ENCODE data around the gene PAPOLG. TPM values are rescaled to one million over a fixed set of nuclear protein-coding genes. Genes with fewer than 3 reads are reported as not detected.

PAPOLG gene
- total and polyA plus RNA-seq, 2 donors (not counting 3 experiments of a cell fraction or from before 2014, with no cell fraction given), result 4.2 to 14.9 TPM

DNA sequence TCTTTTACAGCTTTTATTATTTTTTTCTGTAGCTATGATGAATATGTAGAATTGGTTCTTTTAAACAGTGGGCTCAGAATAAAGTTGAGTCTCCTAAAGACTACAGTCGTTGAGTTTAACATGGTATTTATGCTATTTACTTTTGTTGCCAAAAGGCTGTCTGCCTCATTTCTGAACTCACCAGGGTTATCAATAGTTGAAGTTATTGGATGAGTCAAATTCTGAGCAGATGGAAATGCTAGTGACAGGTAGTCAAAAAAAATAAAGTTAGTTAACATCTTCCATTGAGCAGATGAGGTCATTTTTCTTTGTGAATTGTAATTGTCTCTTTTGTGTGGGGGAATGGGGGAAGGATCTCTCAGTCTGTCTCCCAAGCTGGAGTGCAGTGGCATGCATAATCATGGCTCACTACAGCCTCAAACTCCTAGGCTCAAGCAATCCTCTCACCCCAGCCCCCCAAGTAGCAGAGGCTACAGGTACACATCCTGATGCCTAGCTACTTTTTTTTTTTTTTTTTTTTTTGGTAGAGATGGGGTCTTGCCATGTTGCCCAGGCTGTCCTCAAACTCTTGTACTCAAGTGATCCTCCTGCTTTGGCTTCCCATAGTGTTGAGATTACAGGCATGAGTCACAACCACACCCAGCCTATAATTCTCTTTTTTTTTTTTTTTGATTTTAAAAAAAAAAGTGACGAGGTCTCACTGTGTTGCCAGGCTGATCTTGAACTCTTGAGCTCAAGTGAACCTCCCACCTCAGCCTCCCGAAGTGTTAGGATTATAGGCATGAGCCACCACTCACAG lies 8.9 kb downstream of the PAPOLG start:
- Histone ChIP-seq H4K20me1 (replicated peaks; ENCODE audit: control insufficient read depth, extremely low read depth, insufficient read depth, low read length) (no peaks in the 10 kb centered on the region), H3K27me3 (ENCODE audit: control insufficient read depth in 2 of 2, insufficient read depth in 2 of 2, low read length in 2 of 2) (no peaks in the 10 kb centered on the region), H3K79me2 (ENCODE audit: control insufficient read depth, insufficient read depth, low read length) (peaks cover 5% of the 10 kb centered on the region), H3K4me3 (replicated peaks in 1 of 3; ENCODE audit: insufficient read depth in 1 of 3, low read depth in 1 of 3, low read length in 3 of 3) (no peak overlapping the region), H3K9me1 (replicated peaks; ENCODE audit: control insufficient read depth, extremely low read depth, insufficient read depth, low read length) (no peaks in the 10 kb centered on the region), H3K9me3 (replicated peaks; ENCODE audit: control insufficient read depth, insufficient read depth, low read length) (no peaks in the 10 kb centered on the region), H3K4me2 (ENCODE audit: insufficient read depth, low read length) (no peak overlapping the region), H3K9ac (replicated peaks; ENCODE audit: extremely low read depth, insufficient read depth, low read length) (no peak overlapping the region), H3K36me3 (ENCODE audit: control insufficient read depth in 2 of 2, extremely low read depth in 1 of 2, insufficient read depth in 2 of 2, low read length in 2 of 2) (peaks cover 17 to 21% of the 10 kb centered on the region in 2 experiments), H3K27ac (ENCODE audit: insufficient read depth, low read depth, low read length) (no peak overlapping the region), H3K4me1 (ENCODE audit: control insufficient read depth, extremely low read depth, insufficient read depth, low read length) (no peaks in the 10 kb centered on the region), H2AFZ (ENCODE audit: low read depth, low read length) (no peak overlapping the region)
- ChIA-PET CTCF (no interaction called here), POLR2A (no interaction called here)
- FAIRE-seq, result no peak
- DNase-seq (ENCODE audit: low read depth, low spot score), result no peak
- TF ChIP-seq MYC (IDR thresholded peaks at IDR 0.05; ENCODE audit: low read depth, low read length), result no peak
- intact Hi-C loops (cut with micrococcal nuclease) (no loop called here), dilution Hi-C loops (cut with MboI; ENCODE audit: extremely low pct_ligation_motif_present, low sequenced_read_pairs) (no loop called here)
- BruUV-seq (replicated peaks), result no TSS peak

- Histone ChIP-seq H3K79me2 (ENCODE audit: control insufficient read depth, insufficient read depth, low read length) (peaks cover 5% of the 10 kb centered on the region), H4K20me1 (replicated peaks; ENCODE audit: control insufficient read depth, extremely low read depth, insufficient read depth, low read length) (no peaks in the 10 kb centered on the region), H3K9me3 (replicated peaks; ENCODE audit: control insufficient read depth, insufficient read depth, low read length) (no peaks in the 10 kb centered on the region), H3K4me2 (ENCODE audit: insufficient read depth, low read length) (no peak overlapping the region), H3K4me3 (replicated peaks in 1 of 3; ENCODE audit: insufficient read depth in 1 of 3, low read depth in 1 of 3, low read length in 3 of 3) (no peak overlapping the region), H2AFZ (ENCODE audit: low read depth, low read length) (no peak overlapping the region), H3K27me3 (ENCODE audit: control insufficient read depth in 2 of 2, insufficient read depth in 2 of 2, low read length in 2 of 2) (no peaks in the 10 kb centered on the region), H3K9ac (replicated peaks; ENCODE audit: extremely low read depth, insufficient read depth, low read length) (no peak overlapping the region), H3K27ac (ENCODE audit: insufficient read depth, low read depth, low read length) (no peak overlapping the region), H3K9me1 (replicated peaks; ENCODE audit: control insufficient read depth, extremely low read depth, insufficient read depth, low read length) (no peaks in the 10 kb centered on the region), H3K36me3 (ENCODE audit: control insufficient read depth in 2 of 2, extremely low read depth in 1 of 2, insufficient read depth in 2 of 2, low read length in 2 of 2) (peaks cover 11 to 22% of the 10 kb centered on the region in 2 experiments), H3K4me1 (ENCODE audit: control insufficient read depth, extremely low read depth, insufficient read depth, low read length) (no peaks in the 10 kb centered on the region)
- intact Hi-C loops (cut with micrococcal nuclease), result no loop called here
- FAIRE-seq (no peak), DNase-seq (ENCODE audit: low read depth, low spot score) (no peak)
- dilution Hi-C loops (cut with MboI; ENCODE audit: extremely low pct_ligation_motif_present, low sequenced_read_pairs), result no loop called here
- TF ChIP-seq, protein P1, sequence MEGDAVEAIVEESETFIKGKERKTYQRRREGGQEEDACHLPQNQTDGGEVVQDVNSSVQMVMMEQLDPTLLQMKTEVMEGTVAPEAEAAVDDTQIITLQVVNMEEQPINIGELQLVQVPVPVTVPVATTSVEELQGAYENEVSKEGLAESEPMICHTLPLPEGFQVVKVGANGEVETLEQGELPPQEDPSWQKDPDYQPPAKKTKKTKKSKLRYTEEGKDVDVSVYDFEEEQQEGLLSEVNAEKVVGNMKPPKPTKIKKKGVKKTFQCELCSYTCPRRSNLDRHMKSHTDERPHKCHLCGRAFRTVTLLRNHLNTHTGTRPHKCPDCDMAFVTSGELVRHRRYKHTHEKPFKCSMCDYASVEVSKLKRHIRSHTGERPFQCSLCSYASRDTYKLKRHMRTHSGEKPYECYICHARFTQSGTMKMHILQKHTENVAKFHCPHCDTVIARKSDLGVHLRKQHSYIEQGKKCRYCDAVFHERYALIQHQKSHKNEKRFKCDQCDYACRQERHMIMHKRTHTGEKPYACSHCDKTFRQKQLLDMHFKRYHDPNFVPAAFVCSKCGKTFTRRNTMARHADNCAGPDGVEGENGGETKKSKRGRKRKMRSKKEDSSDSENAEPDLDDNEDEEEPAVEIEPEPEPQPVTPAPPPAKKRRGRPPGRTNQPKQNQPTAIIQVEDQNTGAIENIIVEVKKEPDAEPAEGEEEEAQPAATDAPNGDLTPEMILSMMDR (IDR thresholded peaks at IDR 0.05; ENCODE audit: extremely low read depth in 1 of 2, insufficient read depth in 1 of 2, low read depth in 1 of 2, low read length in 2 of 2), result no peak
- TF ChIP-seq EZH2 (IDR thresholded peaks at IDR 0.05; ENCODE audit: borderline replicate concordance, low read depth, low read length, severe bottlenecking), result no peak
- no peak for TF ChIP-seq FOS (IDR thresholded peaks at IDR 0.05; ENCODE audit: borderline replicate concordance, insufficient read depth, low read length)
- TF ChIP-seq POLR2A (IDR thresholded peaks at IDR 0.05; ENCODE audit: low read depth, low read length), result no peak
- TF ChIP-seq MAX (IDR thresholded peaks at IDR 0.05; ENCODE audit: insufficient read depth, insufficient read length), result no peak
- TF ChIP-seq POLR2AphosphoS5 (IDR thresholded peaks at IDR 0.05; ENCODE audit: insufficient read depth, low read depth, low read length), result no peak
- TF ChIP-seq MYC (IDR thresholded peaks at IDR 0.05; ENCODE audit: low read depth, low read length), result no peak
- no peak for TF ChIP-seq GATA2 (IDR thresholded peaks at IDR 0.05; ENCODE audit: insufficient read depth, insufficient read length, low read depth, low read length)
- TF ChIP-seq JUN (IDR thresholded peaks at IDR 0.05; ENCODE audit: borderline replicate concordance, insufficient read depth, insufficient read length, low read depth), result no peak
- BruUV-seq (replicated peaks), result no TSS peak
- POLR2A ChIA-PET, result no interaction called here
- CTCF ChIA-PET, result no interaction called here
Measured at GRCh38 chr2:60766283-60766682, 10.2 kb downstream of the PAPOLG start.
